ENCODE measurements around the gene ODF4. TPM values are rescaled to one million over a fixed set of nuclear protein-coding genes. Genes with fewer than 3 reads are reported as not detected.

The ODF4 gene, protein sequence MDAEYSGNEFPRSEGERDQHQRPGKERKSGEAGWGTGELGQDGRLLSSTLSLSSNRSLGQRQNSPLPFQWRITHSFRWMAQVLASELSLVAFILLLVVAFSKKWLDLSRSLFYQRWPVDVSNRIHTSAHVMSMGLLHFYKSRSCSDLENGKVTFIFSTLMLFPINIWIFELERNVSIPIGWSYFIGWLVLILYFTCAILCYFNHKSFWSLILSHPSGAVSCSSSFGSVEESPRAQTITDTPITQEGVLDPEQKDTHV
- total RNA-seq = not detected
- polyA plus RNA-seq = not detected
- long read RNA-seq, donor 1 = 0 reads
- long read RNA-seq, donor 2 = 0 reads
- long read RNA-seq, donor 3 = 0 reads
- long read RNA-seq, donor 4 = 0 reads
- long read RNA-seq, donor 5 = 0 reads
- long read RNA-seq, donor 6 = 0 reads
- long read RNA-seq, donor 7 = 0 reads
- long read RNA-seq, donor 8 = 0 reads
- long read RNA-seq, donor 9 = 0 reads
- long read RNA-seq, donor 10 = 0 reads

DNA sequence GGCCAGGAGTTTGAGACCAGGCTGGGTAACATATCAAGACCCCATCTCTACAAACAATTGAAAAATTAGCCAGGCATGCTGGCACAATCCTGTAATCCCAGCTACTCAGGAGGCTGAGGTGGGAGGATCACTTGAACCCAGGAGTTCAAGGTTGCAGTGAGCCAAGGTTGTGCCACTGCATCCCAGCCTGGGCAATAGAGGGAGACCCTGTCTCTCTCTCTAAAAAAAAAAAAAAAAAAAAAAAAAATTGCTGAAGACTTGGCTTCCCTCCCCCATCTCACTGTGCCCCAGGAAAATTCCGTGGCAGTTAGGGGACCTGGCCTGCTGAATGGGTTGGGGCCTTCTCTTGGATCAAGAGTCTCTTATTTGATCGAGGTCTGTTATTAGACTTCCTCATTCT, at the start of gene ODF4:
Gene ODF4, plus strand, starts transcription at position 301 of the 400 bp plus-strand sequence. CDS start 212 bp downstream, outside the sequence.
- no peak within 1 kb of the TSS for H3K27ac ChIP-seq
- TF ChIP-seq, protein P1, sequence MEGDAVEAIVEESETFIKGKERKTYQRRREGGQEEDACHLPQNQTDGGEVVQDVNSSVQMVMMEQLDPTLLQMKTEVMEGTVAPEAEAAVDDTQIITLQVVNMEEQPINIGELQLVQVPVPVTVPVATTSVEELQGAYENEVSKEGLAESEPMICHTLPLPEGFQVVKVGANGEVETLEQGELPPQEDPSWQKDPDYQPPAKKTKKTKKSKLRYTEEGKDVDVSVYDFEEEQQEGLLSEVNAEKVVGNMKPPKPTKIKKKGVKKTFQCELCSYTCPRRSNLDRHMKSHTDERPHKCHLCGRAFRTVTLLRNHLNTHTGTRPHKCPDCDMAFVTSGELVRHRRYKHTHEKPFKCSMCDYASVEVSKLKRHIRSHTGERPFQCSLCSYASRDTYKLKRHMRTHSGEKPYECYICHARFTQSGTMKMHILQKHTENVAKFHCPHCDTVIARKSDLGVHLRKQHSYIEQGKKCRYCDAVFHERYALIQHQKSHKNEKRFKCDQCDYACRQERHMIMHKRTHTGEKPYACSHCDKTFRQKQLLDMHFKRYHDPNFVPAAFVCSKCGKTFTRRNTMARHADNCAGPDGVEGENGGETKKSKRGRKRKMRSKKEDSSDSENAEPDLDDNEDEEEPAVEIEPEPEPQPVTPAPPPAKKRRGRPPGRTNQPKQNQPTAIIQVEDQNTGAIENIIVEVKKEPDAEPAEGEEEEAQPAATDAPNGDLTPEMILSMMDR (IDR thresholded peaks at IDR 0.05) = no peak
- no peak for TF ChIP-seq POLR2A (IDR thresholded peaks at IDR 0.05)
- peaks cover 0 to 11% of the 10 kb centered on the region in 2 donors for H3K4me1 ChIP-seq (replicated peaks in 1 of 2)
- no peak for DNase-seq
- H3K9me3 ChIP-seq (replicated peaks in 1 of 3) = no peaks in the 10 kb centered on the region
- no peaks in the 10 kb centered on the region for H3K27me3 ChIP-seq
- H3K36me3 ChIP-seq (replicated peaks in 1 of 2) = no peaks in the 10 kb centered on the region
- intact Hi-C loops (cut with DNase I) = no loop called here
- no peak within 1 kb of the TSS for H3K4me3 ChIP-seq
- WGBS, 4 donors = 79 to 91% (median 85%) methylated on average over 2 of the region's 2 CpGs

DNA sequence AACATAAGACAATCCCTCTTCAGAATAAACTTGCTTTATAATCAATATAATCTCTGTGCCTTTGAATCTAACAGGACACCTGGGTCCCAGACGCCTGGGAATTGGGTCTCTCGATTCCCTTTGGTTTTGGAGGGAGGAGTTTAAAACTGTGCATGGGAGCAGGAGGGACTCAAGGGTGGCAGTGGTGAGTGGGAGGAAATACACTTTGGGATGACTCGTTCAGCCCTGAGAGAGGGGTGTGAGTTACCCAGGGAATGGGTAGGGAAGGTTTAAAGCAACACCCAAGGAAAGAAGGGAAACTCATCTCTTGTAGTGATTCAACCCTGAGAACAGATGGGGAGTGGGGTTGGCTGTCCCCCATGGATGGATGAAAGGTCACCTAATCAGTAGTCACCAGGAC, 49.6 kb upstream of the ODF4 start:
- 49 to 83% (median 61%) methylated on average over 3 of the region's 3 CpGs for WGBS, 4 donors
- H3K27ac ChIP-seq = no peak overlapping the region
- no peak for DNase-seq
- H3K9me3 ChIP-seq (replicated peaks in 1 of 3) = no peaks in the 10 kb centered on the region
- intact Hi-C loops (cut with DNase I) = loop anchor here in 1 of 2 donors (5.0 kb wide), 1 partner anchor 38 kb away; no protein-coding TSS in a partner anchor
- TF ChIP-seq, protein P1 (IDR thresholded peaks at IDR 0.05) = no peak
- no peak for TF ChIP-seq POLR2A (IDR thresholded peaks at IDR 0.05)
- H3K36me3 ChIP-seq (replicated peaks in 1 of 2) = no peaks in the 10 kb centered on the region
- no peaks in the 10 kb centered on the region for H3K27me3 ChIP-seq
- no peak overlapping the region for H3K4me3 ChIP-seq
- peaks cover 14 to 21% of the 10 kb centered on the region in 2 donors for H3K4me1 ChIP-seq (replicated peaks in 1 of 2)

DNA sequence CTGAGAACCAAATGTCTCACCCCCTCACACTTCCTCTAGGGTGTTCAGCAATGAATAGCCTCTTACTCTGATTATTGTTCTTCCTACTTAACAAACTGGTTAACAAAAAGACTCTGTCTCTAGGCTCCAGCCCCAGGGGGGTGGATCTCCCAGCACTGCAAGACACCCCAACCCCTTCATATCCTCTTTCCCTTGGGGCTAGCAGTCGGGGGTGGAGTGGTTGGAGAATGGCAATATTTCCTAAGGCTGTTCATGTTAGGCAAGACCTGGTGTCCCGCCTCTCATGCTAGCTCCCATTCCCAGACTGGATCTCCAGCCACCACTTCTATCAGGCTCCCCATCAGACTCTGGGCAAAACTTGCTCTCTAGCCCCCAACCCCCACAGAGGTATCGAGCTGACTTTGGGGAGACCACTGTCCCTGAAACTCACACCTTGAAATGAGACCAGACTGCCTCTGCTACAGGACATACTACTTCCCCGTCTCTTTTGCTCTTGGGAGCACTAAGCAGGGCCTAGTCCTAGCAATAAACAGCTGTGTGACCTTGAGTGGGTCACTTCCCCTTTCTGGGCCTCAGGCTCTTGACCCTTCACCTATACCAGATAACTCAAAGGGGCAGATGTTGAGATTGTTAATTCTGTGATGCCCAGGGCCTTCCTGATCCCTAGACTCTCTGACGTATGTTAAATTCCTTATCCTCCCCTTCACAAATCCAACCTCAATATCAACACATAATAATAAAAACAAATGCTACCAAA, 46.8 kb upstream of the ODF4 start:
- Histone ChIP-seq H3K4me1 (replicated peaks in 1 of 2) (peaks cover 13 to 18% of the 10 kb centered on the region in 2 donors), H3K4me3 (no peak overlapping the region), H3K9me3 (replicated peaks in 1 of 3) (no peaks in the 10 kb centered on the region), H3K27ac (no peak overlapping the region), H3K27me3 (no peaks in the 10 kb centered on the region), H3K36me3 (replicated peaks in 1 of 2) (no peaks in the 10 kb centered on the region)
- intact Hi-C loops (cut with DNase I) = loop anchor here in 1 of 2 donors (5.0 kb wide), 1 partner anchor 41 kb away; no protein-coding TSS in a partner anchor
- DNase-seq = no peak
- WGBS, 4 donors = 74 to 90% (median 84%) methylated on average over 5 of the region's 5 CpGs
- TF ChIP-seq, protein P1 (IDR thresholded peaks at IDR 0.05) = no peak
- no peak for TF ChIP-seq POLR2A (IDR thresholded peaks at IDR 0.05)

DNA sequence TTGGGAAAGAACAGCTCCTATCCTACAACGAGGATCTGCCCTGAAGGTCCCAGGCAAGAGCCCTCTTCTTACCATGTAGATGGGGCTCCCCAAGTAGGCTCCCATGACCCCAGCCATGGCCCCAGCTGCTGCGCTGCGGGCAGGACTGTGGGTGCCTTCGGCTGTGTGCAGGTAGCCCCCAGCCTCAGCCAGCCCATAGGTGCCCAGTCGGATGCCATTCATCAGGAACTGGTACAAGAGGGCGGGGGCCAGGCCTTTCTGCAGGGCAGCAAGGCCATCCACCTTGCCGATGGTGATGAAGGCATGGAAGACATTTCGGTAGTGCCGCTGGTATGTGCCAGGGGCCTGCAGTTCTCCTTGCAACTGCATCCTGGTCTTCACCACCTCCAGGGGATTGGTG, 45.3 kb upstream of the ODF4 start:
- Histone ChIP-seq H3K27ac (peak overlapping the region in 2 of 5 donors; percentile 92 to 95), H3K4me1 (replicated peaks in 1 of 2) (peaks cover 7 to 11% of the 10 kb centered on the region in 2 donors), H3K9me3 (replicated peaks in 1 of 3) (no peaks in the 10 kb centered on the region), H3K4me3 (no peak overlapping the region), H3K27me3 (no peaks in the 10 kb centered on the region), H3K36me3 (replicated peaks in 1 of 2) (no peaks in the 10 kb centered on the region)
- intact Hi-C loops (cut with DNase I) = loop anchor here in 1 of 2 donors (5.0 kb wide), 1 partner anchor 42 kb away; no protein-coding TSS in a partner anchor
- 88 to 91% (median 90%) methylated on average over 3 to 9 of the region's 9 CpGs for WGBS, 4 donors
- DNase-seq = no peak
- TF ChIP-seq, protein P1 (IDR thresholded peaks at IDR 0.05) = no peak
- TF ChIP-seq POLR2A (IDR thresholded peaks at IDR 0.05) = no peak

Measured in adrenal gland (tissue), 19 donors.